ENCODE data around the gene SPP2.

The SPP2 gene

GRCh38 chr2:234125451-234126145 is 75.1 kb downstream of the SPP2 start:
- Histone ChIP-seq H3K27ac (ENCODE audit: insufficient read depth in 1 of 2, low read depth in 1 of 2, low read length in 2 of 2, poor library complexity in 1 of 2, severe bottlenecking in 2 of 2) (no peak overlapping the region), H3K9me3 (ENCODE audit: control extremely low read depth in 1 of 5, control insufficient read depth in 4 of 5, insufficient read depth in 2 of 5, low read depth in 1 of 5, low read length in 4 of 5) (no peaks in the 10 kb centered on the region), H3K4me3 (ENCODE audit: control insufficient read depth in 1 of 7, extremely low read depth in 1 of 7, insufficient read depth in 4 of 7, low read depth in 2 of 7, low read length in 6 of 7) (no peak overlapping the region), H3K36me3 (ENCODE audit: control insufficient read depth in 4 of 4, insufficient read depth in 4 of 4, low read length in 3 of 4) (no peaks in the 10 kb centered on the region), H3K4me1 (ENCODE audit: control extremely low read depth in 1 of 4, control insufficient read depth in 4 of 4, insufficient read depth in 4 of 4, low read length in 3 of 4) (no peaks in the 10 kb centered on the region), H3K27me3 (replicated peaks in 2 of 5; ENCODE audit: control insufficient read depth in 4 of 5, insufficient read depth in 5 of 5, low read length in 4 of 5) (peaks cover 0 to 11% (median 5%) of the 10 kb centered on the region in 5 experiments)
- ChIA-PET POLR2A (no interaction called here), CTCF (interaction anchor here (0.5 kb wide), 1 partner anchor 25 kb away, joined by 3 read pairs; no protein-coding TSS in a partner anchor)
- 79% methylated on average over 4 of the region's 7 CpGs for WGBS (ENCODE audit: insufficient coverage)
- no peak for DNase-seq

DNA sequence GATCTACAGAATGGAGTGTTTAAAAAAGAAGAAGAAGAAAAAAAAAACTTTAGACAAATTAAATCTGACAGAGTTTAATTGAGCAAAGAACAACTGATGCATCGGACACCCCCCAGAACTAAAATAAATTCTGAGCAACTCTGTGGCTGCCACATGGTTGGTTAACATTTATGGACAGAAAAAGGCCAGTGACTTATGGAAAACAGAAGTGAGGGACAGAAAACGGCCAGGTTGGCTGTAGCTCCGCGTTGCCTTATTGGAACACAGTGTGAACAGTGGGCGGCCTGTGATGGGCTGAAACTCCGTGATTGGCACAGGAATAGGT is 75.6 kb downstream of the SPP2 start:
- DNase-seq = no peak
- WGBS (ENCODE audit: insufficient coverage) = 91% methylated on average over 6 of the region's 6 CpGs
- no peak overlapping the region for H3K27ac ChIP-seq (ENCODE audit: insufficient read depth in 1 of 2, low read depth in 1 of 2, low read length in 2 of 2, poor library complexity in 1 of 2, severe bottlenecking in 2 of 2)
- H3K4me1 ChIP-seq (ENCODE audit: control extremely low read depth in 1 of 4, control insufficient read depth in 4 of 4, insufficient read depth in 4 of 4, low read length in 3 of 4) = no peaks in the 10 kb centered on the region
- peaks cover 0 to 12% (median 6%) of the 10 kb centered on the region in 5 experiments for H3K27me3 ChIP-seq (replicated peaks in 2 of 5; ENCODE audit: control insufficient read depth in 4 of 5, insufficient read depth in 5 of 5, low read length in 4 of 5)
- no peaks in the 10 kb centered on the region for H3K36me3 ChIP-seq (ENCODE audit: control insufficient read depth in 4 of 4, insufficient read depth in 4 of 4, low read length in 3 of 4)
- no peaks in the 10 kb centered on the region for H3K9me3 ChIP-seq (ENCODE audit: control extremely low read depth in 1 of 5, control insufficient read depth in 4 of 5, insufficient read depth in 2 of 5, low read depth in 1 of 5, low read length in 4 of 5)
- CTCF ChIA-PET = no interaction called here
- no peak overlapping the region for H3K4me3 ChIP-seq (ENCODE audit: control insufficient read depth in 1 of 7, extremely low read depth in 1 of 7, insufficient read depth in 4 of 7, low read depth in 2 of 7, low read length in 6 of 7)
- POLR2A ChIA-PET = no interaction called here
